Measurements from ENCODE around the gene ORC5. TPM values are rescaled to one million over a fixed set of nuclear protein-coding genes. Genes with fewer than 3 reads are reported as not detected.

The ORC5 gene
- total RNA-seq, 6 donors from 2014 or later = 4.9 to 22.0 (median 13.8) TPM

DNA sequence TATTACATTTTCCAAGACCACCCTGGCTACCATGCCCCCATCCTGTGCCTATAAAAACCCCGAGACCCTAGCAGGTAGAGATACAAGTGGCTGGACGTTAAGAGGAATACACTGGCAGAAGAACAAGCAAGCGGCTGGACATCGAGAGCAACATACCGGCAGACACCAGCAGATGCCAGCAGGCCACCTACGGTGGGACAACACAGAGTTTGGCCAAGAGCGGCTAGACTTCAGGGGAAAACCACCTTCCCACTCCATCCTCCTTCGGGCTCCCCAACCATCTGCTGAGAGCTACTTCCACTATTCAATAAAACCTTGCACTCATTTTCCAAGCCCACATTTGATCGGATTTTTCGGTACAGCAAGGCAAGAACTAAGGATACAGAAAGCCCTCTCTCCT, 70.3 kb downstream of the ORC5 start:
- TF ChIP-seq, protein P1, sequence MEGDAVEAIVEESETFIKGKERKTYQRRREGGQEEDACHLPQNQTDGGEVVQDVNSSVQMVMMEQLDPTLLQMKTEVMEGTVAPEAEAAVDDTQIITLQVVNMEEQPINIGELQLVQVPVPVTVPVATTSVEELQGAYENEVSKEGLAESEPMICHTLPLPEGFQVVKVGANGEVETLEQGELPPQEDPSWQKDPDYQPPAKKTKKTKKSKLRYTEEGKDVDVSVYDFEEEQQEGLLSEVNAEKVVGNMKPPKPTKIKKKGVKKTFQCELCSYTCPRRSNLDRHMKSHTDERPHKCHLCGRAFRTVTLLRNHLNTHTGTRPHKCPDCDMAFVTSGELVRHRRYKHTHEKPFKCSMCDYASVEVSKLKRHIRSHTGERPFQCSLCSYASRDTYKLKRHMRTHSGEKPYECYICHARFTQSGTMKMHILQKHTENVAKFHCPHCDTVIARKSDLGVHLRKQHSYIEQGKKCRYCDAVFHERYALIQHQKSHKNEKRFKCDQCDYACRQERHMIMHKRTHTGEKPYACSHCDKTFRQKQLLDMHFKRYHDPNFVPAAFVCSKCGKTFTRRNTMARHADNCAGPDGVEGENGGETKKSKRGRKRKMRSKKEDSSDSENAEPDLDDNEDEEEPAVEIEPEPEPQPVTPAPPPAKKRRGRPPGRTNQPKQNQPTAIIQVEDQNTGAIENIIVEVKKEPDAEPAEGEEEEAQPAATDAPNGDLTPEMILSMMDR (IDR thresholded peaks at IDR 0.05) = no peak
- TF ChIP-seq POLR2AphosphoS5 (IDR thresholded peaks at IDR 0.05) (no peak), POLR2A (IDR thresholded peaks at IDR 0.05) (no peak), EP300 (IDR thresholded peaks at IDR 0.05) (no peak)
- no peak for ATAC-seq (ENCODE audit: low FRiP score in 2 of 2)
- Histone ChIP-seq H3K27me3 (no peaks in the 10 kb centered on the region), H3K4me1 (no peaks in the 10 kb centered on the region), H3K4me3 (no peak overlapping the region), H3K36me3 (peaks cover 4 to 52% (median 8%) of the 10 kb centered on the region in 4 donors), H3K27ac (no peak overlapping the region), H3K9me3 (no peaks in the 10 kb centered on the region)
- no peak for DNase-seq
- 96 to 97% methylated on average over 10 of the region's 10 CpGs for WGBS, 2 donors

GRCh38 chr7:104136981-104137380, 70.8 kb downstream of the ORC5 start:
- 79 to 83% methylated on average over 3 of the region's 3 CpGs for WGBS, 2 donors
- no peak overlapping the region for H3K27ac ChIP-seq
- no peak for DNase-seq
- H3K36me3 ChIP-seq = peaks cover 4 to 56% (median 8%) of the 10 kb centered on the region in 4 donors
- no peak for ATAC-seq (ENCODE audit: low FRiP score in 2 of 2)
- H3K4me1 ChIP-seq = no peaks in the 10 kb centered on the region
- no peaks in the 10 kb centered on the region for H3K9me3 ChIP-seq
- H3K27me3 ChIP-seq = no peaks in the 10 kb centered on the region
- H3K4me3 ChIP-seq = no peak overlapping the region
- no peak for TF ChIP-seq EP300 (IDR thresholded peaks at IDR 0.05)
- TF ChIP-seq, protein P1 (IDR thresholded peaks at IDR 0.05) = no peak
- no peak for TF ChIP-seq POLR2AphosphoS5 (IDR thresholded peaks at IDR 0.05)
- TF ChIP-seq POLR2A (IDR thresholded peaks at IDR 0.05) = no peak

- Histone ChIP-seq H3K4me1 (no peaks in the 10 kb centered on the region), H3K9me3 (no peaks in the 10 kb centered on the region), H3K27ac (no peak overlapping the region), H3K4me3 (no peak overlapping the region), H3K27me3 (no peaks in the 10 kb centered on the region), H3K36me3 (peaks cover 4 to 56% (median 8%) of the 10 kb centered on the region in 4 donors)
- no peak for TF ChIP-seq POLR2A (IDR thresholded peaks at IDR 0.05)
- TF ChIP-seq POLR2AphosphoS5 (IDR thresholded peaks at IDR 0.05) = no peak
- TF ChIP-seq, protein P1 (IDR thresholded peaks at IDR 0.05) = no peak
- TF ChIP-seq EP300 (IDR thresholded peaks at IDR 0.05) = no peak
- no peak for ATAC-seq (ENCODE audit: low FRiP score in 2 of 2)
- WGBS, 2 donors = 89 to 92% methylated on average over 2 of the region's 2 CpGs
- no peak for DNase-seq
Observed at GRCh38 chr7:104136561-104136960, 71.3 kb downstream of the ORC5 start.

DNA sequence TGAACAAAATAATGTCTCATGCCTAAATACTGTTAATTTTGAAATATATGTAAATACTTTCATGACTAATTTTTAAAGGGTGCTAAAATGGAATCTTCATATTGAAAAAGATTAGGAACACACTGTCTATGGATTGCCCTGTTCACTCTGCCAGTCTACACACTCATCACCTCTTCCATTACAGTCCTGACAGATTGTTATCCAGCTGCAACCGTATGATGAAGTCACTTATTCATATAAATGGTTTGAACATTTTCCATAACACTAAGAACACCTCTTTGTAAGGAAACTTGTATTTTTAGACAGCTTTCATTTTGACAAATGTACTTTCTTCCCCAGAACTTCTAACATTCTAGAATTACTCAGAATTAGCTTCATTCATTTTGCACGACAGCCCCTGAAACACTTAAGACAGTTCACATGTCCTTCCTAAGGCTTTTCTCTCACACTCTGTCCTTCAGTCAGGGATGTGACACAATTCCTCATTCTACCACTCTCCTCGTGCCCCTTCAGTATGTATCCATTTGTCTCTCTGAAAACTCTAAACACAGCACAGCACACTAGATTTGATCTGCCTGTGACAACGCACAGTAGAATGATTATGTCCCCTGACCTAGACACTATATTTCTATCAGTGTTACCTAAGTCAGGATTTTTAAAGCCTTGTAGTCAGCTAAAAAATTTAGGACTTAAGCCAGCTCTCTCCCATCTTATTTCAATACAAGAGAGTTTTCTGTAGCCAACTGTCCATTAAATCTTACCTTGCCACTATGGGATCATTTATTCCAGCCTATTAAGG, 71.9 kb downstream of the ORC5 start:
- no peak overlapping the region for H3K27ac ChIP-seq
- 66 to 71% methylated on average over 4 of the region's 4 CpGs for WGBS, 2 donors
- TF ChIP-seq, protein P1 (IDR thresholded peaks at IDR 0.05) = no peak
- TF ChIP-seq EP300 (IDR thresholded peaks at IDR 0.05) (no peak), POLR2A (IDR thresholded peaks at IDR 0.05) (no peak), POLR2AphosphoS5 (IDR thresholded peaks at IDR 0.05) (no peak)

DNA sequence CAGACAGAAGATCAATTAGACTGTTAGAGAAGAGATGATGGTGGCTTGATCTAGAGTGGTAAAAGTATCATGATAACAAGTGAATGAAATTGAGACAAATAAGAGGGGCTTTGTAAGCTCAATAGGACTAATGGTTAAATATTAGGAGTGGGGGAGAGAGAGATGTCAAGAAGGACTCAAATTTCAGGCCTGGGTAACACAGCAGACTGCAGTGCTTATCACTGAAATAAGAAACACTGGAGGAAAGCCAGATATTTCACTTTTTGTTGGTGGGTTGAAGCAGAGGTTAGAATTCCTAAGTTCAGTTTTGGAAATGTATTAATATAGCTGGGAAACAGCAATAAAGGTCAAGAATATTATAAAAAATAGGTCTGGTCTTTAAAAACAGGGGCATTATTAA, 74.6 kb downstream of the ORC5 start:
- Histone ChIP-seq H3K4me3 (no peak overlapping the region), H3K4me1 (no peaks in the 10 kb centered on the region), H3K36me3 (peaks cover 4 to 49% (median 12%) of the 10 kb centered on the region in 4 donors), H3K9me3 (no peaks in the 10 kb centered on the region), H3K27ac (no peak overlapping the region), H3K27me3 (no peaks in the 10 kb centered on the region)
- TF ChIP-seq, protein P1 (IDR thresholded peaks at IDR 0.05) = no peak
- TF ChIP-seq POLR2A (IDR thresholded peaks at IDR 0.05) (no peak), EP300 (IDR thresholded peaks at IDR 0.05) (no peak), POLR2AphosphoS5 (IDR thresholded peaks at IDR 0.05) (no peak)
- DNase-seq (no peak), ATAC-seq (ENCODE audit: low FRiP score in 2 of 2) (no peak)

More for the DNA sequence above, 71.9 kb downstream of the ORC5 start:
- Histone ChIP-seq H3K4me1 (no peaks in the 10 kb centered on the region), H3K27me3 (no peaks in the 10 kb centered on the region), H3K36me3 (peaks cover 4 to 54% (median 8%) of the 10 kb centered on the region in 4 donors), H3K4me3 (no peak overlapping the region), H3K9me3 (no peaks in the 10 kb centered on the region)
- no peak for DNase-seq
- no peak for ATAC-seq (ENCODE audit: low FRiP score in 2 of 2)
